ENCODE measurements around the gene RNU6-8.

The RNU6-8 gene

GRCh38 chr14:32202998-32203882 is at the start of gene RNU6-8:
TSS of gene RNU6-8 (minus strand) at chr14:32203269.
- DNase-seq (ENCODE audit: low spot score in 2 of 2), result peak; percentile 84 to 91
- H3K9me3 ChIP-seq, result no peaks in the 10 kb centered on the region
- in situ Hi-C loops (cut with MboI; ENCODE audit: low sequenced_read_pairs), result no loop called here
- no peaks in the 10 kb centered on the region for H3K36me3 ChIP-seq (replicated peaks)
- no peaks in the 10 kb centered on the region for H3K27me3 ChIP-seq (ENCODE audit: low read depth)
- H3K4me3 ChIP-seq, result peak within 1 kb of the TSS; percentile 45
- H3K4me1 ChIP-seq, result peaks cover 16% of the 10 kb centered on the region

DNA sequence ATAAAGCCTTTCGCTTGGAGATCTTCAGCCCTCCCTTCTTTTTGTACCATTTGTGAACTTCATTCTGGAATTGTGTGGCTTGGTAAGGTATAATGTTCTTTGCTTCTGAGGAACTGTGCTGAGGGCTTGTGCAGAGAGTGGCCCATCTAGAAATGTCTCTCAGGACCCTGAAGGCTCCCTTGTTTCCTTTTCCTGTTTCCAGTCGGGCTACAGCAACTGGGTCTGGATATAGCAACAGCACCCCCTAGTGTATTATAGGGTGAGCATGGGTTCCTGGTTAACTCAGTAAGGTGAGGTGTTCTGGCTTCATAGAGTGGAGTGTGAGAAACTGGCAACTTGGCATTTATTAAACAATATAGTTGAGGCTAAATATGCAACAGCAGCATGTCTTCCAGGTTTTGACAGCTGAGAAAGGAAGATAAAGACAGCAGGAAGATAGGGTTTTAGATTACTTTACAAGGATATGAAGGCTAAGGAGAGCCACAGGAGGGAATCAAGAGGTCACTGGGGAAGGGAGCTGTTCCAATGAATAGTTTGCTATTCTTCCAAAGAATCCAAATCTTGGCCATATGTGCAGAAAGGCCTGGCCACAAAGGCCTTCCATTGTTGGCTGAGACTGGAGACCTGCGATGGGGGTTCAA is 49.1 kb upstream of the RNU6-8 start:
- Histone ChIP-seq H3K4me1 (peaks cover 3% of the 10 kb centered on the region), H3K9me3 (no peaks in the 10 kb centered on the region), H3K4me3 (no peak overlapping the region), H3K27me3 (ENCODE audit: low read depth) (no peaks in the 10 kb centered on the region), H3K36me3 (replicated peaks) (no peaks in the 10 kb centered on the region)
- in situ Hi-C loops (cut with MboI; ENCODE audit: low sequenced_read_pairs), result loop anchor here (10.0 to 25.0 kb wide), 3 partner anchors 223 to 740 kb away; no protein-coding TSS in a partner anchor
- DNase-seq (ENCODE audit: low spot score in 2 of 2), result peak; percentile 72 to 78

GRCh38 chr14:32251530-32251929 is 48.5 kb upstream of the RNU6-8 start:
- Histone ChIP-seq H3K4me3 (no peak overlapping the region), H3K36me3 (replicated peaks) (no peaks in the 10 kb centered on the region), H3K4me1 (peaks cover 3% of the 10 kb centered on the region), H3K27me3 (ENCODE audit: low read depth) (no peaks in the 10 kb centered on the region), H3K9me3 (no peaks in the 10 kb centered on the region)
- in situ Hi-C loops (cut with MboI; ENCODE audit: low sequenced_read_pairs), result loop anchor here (10.0 to 25.0 kb wide), 3 partner anchors 223 to 739 kb away; no protein-coding TSS in a partner anchor
- DNase-seq (ENCODE audit: low spot score in 2 of 2), result no peak

- no peak overlapping the region for H3K4me3 ChIP-seq
- peaks cover 3% of the 10 kb centered on the region for H3K4me1 ChIP-seq
- in situ Hi-C loops (cut with MboI; ENCODE audit: low sequenced_read_pairs), result loop anchor here (10.0 to 25.0 kb wide), 3 partner anchors 224 to 738 kb away; no protein-coding TSS in a partner anchor
- H3K9me3 ChIP-seq, result no peaks in the 10 kb centered on the region
- no peak for DNase-seq (ENCODE audit: low spot score in 2 of 2)
- no peaks in the 10 kb centered on the region for H3K36me3 ChIP-seq (replicated peaks)
- no peaks in the 10 kb centered on the region for H3K27me3 ChIP-seq (ENCODE audit: low read depth)
These were observed 47.6 kb upstream of the RNU6-8 start for GRCh38 chr14:32250681-32251080.

DNA sequence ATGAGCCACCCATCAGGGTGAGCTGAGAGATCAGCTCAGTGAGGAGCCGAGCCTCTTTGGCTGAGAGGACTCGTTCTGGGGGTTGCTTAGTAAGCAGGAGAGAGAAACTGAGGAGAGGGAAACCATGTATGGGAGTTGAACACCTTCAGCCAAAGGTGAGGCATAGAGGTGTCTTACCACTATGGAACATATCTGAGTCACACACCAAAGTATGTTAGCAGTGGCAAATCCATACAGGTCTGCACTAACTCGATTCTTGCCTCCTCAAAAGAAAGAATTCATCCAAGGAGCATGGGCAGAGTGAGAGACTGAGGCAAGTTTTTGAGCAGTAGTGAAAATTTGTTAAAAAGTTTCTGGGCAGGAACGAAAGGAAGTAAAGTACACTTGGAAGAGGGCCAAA is 46.7 kb upstream of the RNU6-8 start:
- no peaks in the 10 kb centered on the region for H3K9me3 ChIP-seq
- peaks cover 3% of the 10 kb centered on the region for H3K4me1 ChIP-seq
- no peak for DNase-seq (ENCODE audit: low spot score in 2 of 2)
- no peaks in the 10 kb centered on the region for H3K36me3 ChIP-seq (replicated peaks)
- in situ Hi-C loops (cut with MboI; ENCODE audit: low sequenced_read_pairs), result loop anchor here (10.0 to 25.0 kb wide), 3 partner anchors 225 to 737 kb away; no protein-coding TSS in a partner anchor
- H3K4me3 ChIP-seq, result no peak overlapping the region
- no peaks in the 10 kb centered on the region for H3K27me3 ChIP-seq (ENCODE audit: low read depth)

- Histone ChIP-seq H3K9me3 (no peaks in the 10 kb centered on the region), H3K4me3 (no peak overlapping the region), H3K4me1 (peaks cover 3% of the 10 kb centered on the region), H3K27me3 (ENCODE audit: low read depth) (no peaks in the 10 kb centered on the region), H3K36me3 (replicated peaks) (no peaks in the 10 kb centered on the region)
- in situ Hi-C loops (cut with MboI; ENCODE audit: low sequenced_read_pairs), result no loop called here
- DNase-seq (ENCODE audit: low spot score in 2 of 2), result no peak
These were observed 46.3 kb upstream of the RNU6-8 start for GRCh38 chr14:32249371-32249770.

DNA sequence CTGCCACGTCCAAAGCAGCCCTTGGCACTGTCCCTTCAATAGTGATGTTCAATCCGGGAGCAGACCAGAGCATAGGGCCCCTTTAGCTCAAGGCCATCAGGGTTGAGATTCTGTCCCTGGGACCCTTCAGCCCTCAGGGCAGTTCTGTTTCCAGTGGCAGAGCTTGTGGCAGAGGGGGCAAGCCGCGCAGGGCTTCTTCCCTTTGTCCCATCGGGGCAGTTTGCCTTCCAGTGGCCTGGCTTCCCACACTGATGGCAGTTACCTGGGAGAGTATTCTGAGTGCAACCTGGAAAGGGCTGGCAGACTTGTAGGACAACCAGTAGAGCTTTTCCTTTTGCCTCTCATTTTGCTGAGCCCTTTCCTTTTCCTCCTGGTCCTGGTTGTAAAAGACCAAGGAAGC is 43.7 kb upstream of the RNU6-8 start:
- DNase-seq (ENCODE audit: low spot score in 2 of 2), result no peak
- H3K4me3 ChIP-seq, result no peak overlapping the region
- no peaks in the 10 kb centered on the region for H3K36me3 ChIP-seq (replicated peaks)
- H3K9me3 ChIP-seq, result no peaks in the 10 kb centered on the region
- H3K27me3 ChIP-seq (ENCODE audit: low read depth), result no peaks in the 10 kb centered on the region
- H3K4me1 ChIP-seq, result peaks cover 1% of the 10 kb centered on the region
- in situ Hi-C loops (cut with MboI; ENCODE audit: low sequenced_read_pairs), result no loop called here

GRCh38 chr14:32244404-32244803 is 41.3 kb upstream of the RNU6-8 start:
- Histone ChIP-seq H3K36me3 (replicated peaks) (no peaks in the 10 kb centered on the region), H3K4me1 (no peaks in the 10 kb centered on the region), H3K27me3 (ENCODE audit: low read depth) (no peaks in the 10 kb centered on the region), H3K9me3 (no peaks in the 10 kb centered on the region), H3K4me3 (no peak overlapping the region)
- DNase-seq (ENCODE audit: low spot score in 2 of 2), result no peak
- in situ Hi-C loops (cut with MboI; ENCODE audit: low sequenced_read_pairs), result no loop called here

DNA sequence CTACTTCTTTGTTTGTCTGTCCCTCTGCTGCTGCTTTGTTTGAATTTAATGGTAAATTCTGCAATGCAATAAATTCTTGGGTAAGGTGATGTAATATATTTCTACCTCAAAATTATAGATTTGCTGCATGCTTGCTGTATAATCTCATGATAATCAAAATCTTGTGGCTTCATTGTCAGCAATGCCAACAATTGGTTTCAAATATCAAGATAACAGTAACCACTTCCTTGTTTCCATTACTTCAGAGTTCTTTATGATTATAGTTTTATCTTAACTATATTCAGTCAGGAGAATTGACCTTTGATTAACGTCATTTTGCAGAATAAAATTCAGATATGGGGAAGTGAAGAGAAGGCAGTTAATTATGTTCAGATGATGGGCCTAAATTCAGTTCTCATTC is 30.2 kb upstream of the RNU6-8 start:
- Histone ChIP-seq H3K4me1 (no peaks in the 10 kb centered on the region), H3K9me3 (no peaks in the 10 kb centered on the region), H3K4me3 (no peak overlapping the region), H3K36me3 (replicated peaks) (no peaks in the 10 kb centered on the region), H3K27me3 (ENCODE audit: low read depth) (no peaks in the 10 kb centered on the region)
- no peak for DNase-seq (ENCODE audit: low spot score in 2 of 2)
- in situ Hi-C loops (cut with MboI; ENCODE audit: low sequenced_read_pairs), result no loop called here

- DNase-seq (ENCODE audit: low spot score in 2 of 2), result no peak
- Histone ChIP-seq H3K36me3 (replicated peaks) (no peaks in the 10 kb centered on the region), H3K4me1 (no peaks in the 10 kb centered on the region), H3K9me3 (no peaks in the 10 kb centered on the region), H3K4me3 (no peak overlapping the region), H3K27me3 (ENCODE audit: low read depth) (no peaks in the 10 kb centered on the region)
- in situ Hi-C loops (cut with MboI; ENCODE audit: low sequenced_read_pairs), result no loop called here
These were observed 29.4 kb upstream of the RNU6-8 start for GRCh38 chr14:32232481-32232880.

DNA sequence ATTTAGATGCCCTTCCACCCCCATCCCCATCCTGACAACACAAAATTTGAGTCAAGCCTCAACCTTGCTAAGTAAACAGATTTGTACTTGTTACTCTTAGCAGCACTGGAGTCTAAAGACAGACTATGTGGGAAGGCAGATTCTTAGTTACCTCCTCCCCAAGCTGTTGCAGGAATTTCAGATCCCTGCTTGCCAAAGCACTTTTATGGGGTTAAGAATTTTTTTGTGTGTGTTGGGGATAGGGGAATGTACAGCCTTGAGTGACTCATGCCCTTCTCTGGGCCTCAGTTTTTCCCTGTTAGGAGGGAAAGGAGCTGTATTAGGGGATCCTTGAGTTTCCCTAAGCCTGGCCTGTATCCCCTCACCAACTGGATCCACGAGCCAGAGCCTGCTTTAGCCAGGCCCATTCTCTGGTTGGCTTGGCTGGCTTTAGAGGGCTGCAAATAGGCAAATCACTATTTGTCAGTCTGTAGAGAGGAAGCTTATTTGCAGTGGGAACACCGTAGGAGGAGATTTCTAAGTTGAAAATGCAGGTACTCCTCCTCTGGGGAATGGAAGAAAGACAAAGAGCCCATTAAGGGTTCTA is 27.7 kb upstream of the RNU6-8 start:
- no peaks in the 10 kb centered on the region for H3K9me3 ChIP-seq
- H3K4me1 ChIP-seq, result no peaks in the 10 kb centered on the region
- no peaks in the 10 kb centered on the region for H3K36me3 ChIP-seq (replicated peaks)
- DNase-seq (ENCODE audit: low spot score in 2 of 2), result no peak
- H3K4me3 ChIP-seq, result no peak overlapping the region
- H3K27me3 ChIP-seq (ENCODE audit: low read depth), result no peaks in the 10 kb centered on the region
- in situ Hi-C loops (cut with MboI; ENCODE audit: low sequenced_read_pairs), result no loop called here

- Histone ChIP-seq H3K4me3 (no peak overlapping the region), H3K4me1 (no peaks in the 10 kb centered on the region), H3K27me3 (ENCODE audit: low read depth) (no peaks in the 10 kb centered on the region), H3K9me3 (no peaks in the 10 kb centered on the region), H3K36me3 (replicated peaks) (no peaks in the 10 kb centered on the region)
- in situ Hi-C loops (cut with MboI; ENCODE audit: low sequenced_read_pairs), result no loop called here
- no peak for DNase-seq (ENCODE audit: low spot score in 2 of 2)
These were observed 27.1 kb upstream of the RNU6-8 start for GRCh38 chr14:32230181-32230580.

- H3K36me3 ChIP-seq (replicated peaks), result no peaks in the 10 kb centered on the region
- in situ Hi-C loops (cut with MboI; ENCODE audit: low sequenced_read_pairs), result no loop called here
- no peaks in the 10 kb centered on the region for H3K9me3 ChIP-seq
- H3K27me3 ChIP-seq (ENCODE audit: low read depth), result no peaks in the 10 kb centered on the region
- H3K4me3 ChIP-seq, result no peak overlapping the region
- H3K4me1 ChIP-seq, result no peaks in the 10 kb centered on the region
- no peak for DNase-seq (ENCODE audit: low spot score in 2 of 2)
These were observed 23.0 kb upstream of the RNU6-8 start for GRCh38 chr14:32226056-32226455.
